ENCODE results near the gene CACNA1B. TPM values are rescaled to one million over a fixed set of nuclear protein-coding genes. Genes with fewer than 3 reads are reported as not detected.
"Not testable (repeated sequence)": the region's sequence is repeated elsewhere in the genome, so short reads cannot be mapped to it uniquely, and the experiment has no call there.

Gene CACNA1B
- total RNA-seq (under 0.01 and 0.17 TPM in 2 replicates), polyA plus RNA-seq (0.01 and 0.02 TPM in 2 replicates), polyA minus RNA-seq (ENCODE audit: low replicate concordance) (not detected in 2 replicates)
- polyA plus RNA-seq (2012) = 0.01 TPM in 1 of 2 replicates, not detected in the other

GRCh38 chr9:137877506-137878122 lies at the start of gene CACNA1B:
Gene CACNA1B (plus strand): TSS chr9:137877782. CDS start chr9:137877934, 152 bp downstream.
- DNase-seq (ENCODE audit: low read depth in 2 of 2); H4K20me1 ChIP-seq (ENCODE audit: control insufficient read depth, extremely low read depth, insufficient read depth, low read length); H3K9ac ChIP-seq (ENCODE audit: insufficient read depth, low read length); H3K27me3 ChIP-seq (ENCODE audit: control insufficient read depth, insufficient read depth, low read length); H3K4me3 ChIP-seq (replicated peaks in 1 of 4; ENCODE audit: control extremely low read depth in 1 of 4, insufficient read depth in 1 of 4, low read depth in 3 of 4, low read length in 4 of 4); H3K27ac ChIP-seq (ENCODE audit: insufficient read depth, low read length); H3K4me2 ChIP-seq (ENCODE audit: extremely low read depth, insufficient read depth, low read length); H3K79me2 ChIP-seq (ENCODE audit: control insufficient read depth, insufficient read depth, low read length); H3K9me3 ChIP-seq (ENCODE audit: control insufficient read depth, insufficient read depth, low read depth, low read length); H3K4me1 ChIP-seq (ENCODE audit: control insufficient read depth, extremely low read depth, insufficient read depth, low read length); H3K36me3 ChIP-seq (ENCODE audit: control insufficient read depth, insufficient read depth, low read length); H2AFZ ChIP-seq (ENCODE audit: low read length): not testable (repeated sequence)

- Histone ChIP-seq H3K9me3 (ENCODE audit: control insufficient read depth, insufficient read depth, low read depth, low read length) (no peaks in the 10 kb centered on the region), H3K4me3 (replicated peaks in 1 of 4; ENCODE audit: control extremely low read depth in 1 of 4, insufficient read depth in 1 of 4, low read depth in 3 of 4, low read length in 4 of 4) (no peak overlapping the region), H3K27me3 (ENCODE audit: control insufficient read depth, insufficient read depth, low read length) (no peaks in the 10 kb centered on the region), H3K36me3 (ENCODE audit: control insufficient read depth, insufficient read depth, low read length) (peaks cover 5% of the 10 kb centered on the region), H3K27ac (ENCODE audit: insufficient read depth, low read length) (no peak overlapping the region), H3K79me2 (ENCODE audit: control insufficient read depth, insufficient read depth, low read length) (no peaks in the 10 kb centered on the region), H3K9ac (ENCODE audit: insufficient read depth, low read length) (no peak overlapping the region), H3K4me1 (ENCODE audit: control insufficient read depth, extremely low read depth, insufficient read depth, low read length) (no peaks in the 10 kb centered on the region), H4K20me1 (ENCODE audit: control insufficient read depth, extremely low read depth, insufficient read depth, low read length) (no peaks in the 10 kb centered on the region), H2AFZ (ENCODE audit: low read length) (no peak overlapping the region), H3K4me2 (ENCODE audit: extremely low read depth, insufficient read depth, low read length) (no peak overlapping the region)
- TF ChIP-seq CTCF (conservative IDR thresholded peaks at IDR 0.05 in 1 of 2, IDR thresholded peaks at IDR 0.05 in 1 of 2; ENCODE audit: low read depth in 1 of 2, low read length in 2 of 2) = no peak
- no peak for TF ChIP-seq EZH2 (IDR thresholded peaks at IDR 0.05; ENCODE audit: low read length, missing control alignments)
- no peak for DNase-seq (ENCODE audit: low read depth in 2 of 2)
Observed at GRCh38 chr9:137827908-137828526, 49.6 kb upstream of the CACNA1B start.

GRCh38 chr9:137828527-137829259 lies 48.9 kb upstream of the CACNA1B start:
- no peak overlapping the region for H3K4me3 ChIP-seq (replicated peaks in 1 of 4; ENCODE audit: control extremely low read depth in 1 of 4, insufficient read depth in 1 of 4, low read depth in 3 of 4, low read length in 4 of 4)
- TF ChIP-seq CTCF (conservative IDR thresholded peaks at IDR 0.05 in 1 of 2, IDR thresholded peaks at IDR 0.05 in 1 of 2; ENCODE audit: low read depth in 1 of 2, low read length in 2 of 2) (no peak), EZH2 (IDR thresholded peaks at IDR 0.05; ENCODE audit: low read length, missing control alignments) (no peak)
- no peaks in the 10 kb centered on the region for H3K4me1 ChIP-seq (ENCODE audit: control insufficient read depth, extremely low read depth, insufficient read depth, low read length)
- no peaks in the 10 kb centered on the region for H3K9me3 ChIP-seq (ENCODE audit: control insufficient read depth, insufficient read depth, low read depth, low read length)
- peaks cover 7% of the 10 kb centered on the region for H3K36me3 ChIP-seq (ENCODE audit: control insufficient read depth, insufficient read depth, low read length)
- peak; percentile 8 to 10 for DNase-seq (ENCODE audit: low read depth in 2 of 2)
- H3K9ac ChIP-seq (ENCODE audit: insufficient read depth, low read length) = no peak overlapping the region
- H3K79me2 ChIP-seq (ENCODE audit: control insufficient read depth, insufficient read depth, low read length) = no peaks in the 10 kb centered on the region
- H3K4me2 ChIP-seq (ENCODE audit: extremely low read depth, insufficient read depth, low read length) = no peak overlapping the region
- H3K27ac ChIP-seq (ENCODE audit: insufficient read depth, low read length) = no peak overlapping the region
- H4K20me1 ChIP-seq (ENCODE audit: control insufficient read depth, extremely low read depth, insufficient read depth, low read length) = no peaks in the 10 kb centered on the region
- no peaks in the 10 kb centered on the region for H3K27me3 ChIP-seq (ENCODE audit: control insufficient read depth, insufficient read depth, low read length)
- H2AFZ ChIP-seq (ENCODE audit: low read length) = no peak overlapping the region

Data from fibroblast of lung (primary cell).